Endothelial cell of umbilical vein (primary cell): ENCODE results near the gene TLDC2. TPM values are rescaled to one million over a fixed set of nuclear protein-coding genes. Genes with fewer than 3 reads are reported as not detected.

Source experiments
- BruUV-seq: library from RNA; stranded (reverse); fragments of 400-500 nt; replicated peaks from 2 replicates; lab custom pipeline; 2021; lab: Mats Ljungman, UMichigan
- CTCF ChIA-PET: fragments of 300-600, 350-600 bp; sonication (Branson Sonifier 250); formaldehyde crosslinking; loops from one replicate; lab custom pipeline; 2021; ENCODE audit warnings: antibody characterized with exemption, inconsistent platforms; lab: Charles Lee
- POLR2A ChIA-PET: fragments of 300-600, 350-600 bp; sonication (Branson Sonifier 250); formaldehyde crosslinking; loops from one replicate; lab custom pipeline; 2021; ENCODE audit warnings: antibody characterized with exemption, inconsistent platforms; lab: Charles Lee
- DNase-seq: peaks from one replicate; pipeline ENCODE4 v3.0.0-alpha.2; 2011; ENCODE audit warnings: low read depth, low spot score
- FAIRE-seq: peaks from 2 replicates; lab custom pipeline; 2011; peaks lifted over from hg19 to GRCh38; lab: Jason Lieb, UNC
- H2AFZ ChIP-seq: 2 replicates; pipeline ENCODE4 v1.6.0; 2012; ENCODE audit warnings: low read depth, low read length, control low read depth, inconsistent platforms
- H3K27ac ChIP-seq: 2 replicates; pipeline ENCODE4 v1.5.1; 2011; ENCODE audit warnings: low read depth, mild to moderate bottlenecking, control low read depth, low read length, moderate library complexity; ENCODE audit not compliant: insufficient read depth
- H3K27me3 ChIP-seq, 2 experiments: 2 replicates each; pipeline versions ENCODE4 v1.6.0 to v1.6.1; 2011; ENCODE audit warnings: low read length in 2 of 2, mixed read lengths in 1 of 2; ENCODE audit not compliant: control insufficient read depth in 2 of 2, insufficient read depth in 2 of 2
- H3K36me3 ChIP-seq, 2 experiments: 2 replicates in 1 of 2; 3 replicates in 1 of 2; pipeline ENCODE4 v1.5.1; 2011; ENCODE audit warnings: low read length in 2 of 2, mild to moderate bottlenecking in 1 of 2, moderate library complexity in 1 of 2; ENCODE audit not compliant: control insufficient read depth in 2 of 2, insufficient read depth in 2 of 2; ENCODE audit errors: extremely low read depth in 1 of 2
- H3K4me1 ChIP-seq: 3 replicates; pipeline ENCODE4 v1.5.1; 2011; ENCODE audit warnings: mild to moderate bottlenecking, low read length; ENCODE audit not compliant: control insufficient read depth, insufficient read depth; ENCODE audit errors: extremely low read depth
- H3K4me2 ChIP-seq: 2 replicates; pipeline ENCODE4 v1.6.1; 2011; ENCODE audit warnings: low read length, control low read depth, mixed read lengths; ENCODE audit not compliant: insufficient read depth
- H3K4me3 ChIP-seq, 3 experiments: fragments of 200-600 bp in 1 of 3; sonication (generic), shearing (Covaris generic) in 1 of 3; replicated peaks in 1 of 3; 2 replicates each; pipeline ENCODE4 v1.5.1; 2011 to 2016; ENCODE audit warnings: control low read depth in 3 of 3, low read length in 3 of 3, mild to moderate bottlenecking in 2 of 3, inconsistent platforms in 1 of 3, low read depth in 1 of 3, moderate library complexity in 1 of 3; ENCODE audit not compliant: insufficient read depth in 1 of 3
- H3K79me2 ChIP-seq: 2 replicates; pipeline ENCODE4 v1.6.0; 2012; ENCODE audit warnings: low read length, inconsistent platforms; ENCODE audit not compliant: control insufficient read depth, insufficient read depth
- H3K9ac ChIP-seq: replicated peaks from 2 replicates; pipeline ENCODE3; 2011; ENCODE audit warnings: low read length, control low read depth; ENCODE audit not compliant: insufficient read depth; ENCODE audit errors: extremely low read depth
- H3K9me1 ChIP-seq: replicated peaks from 3 replicates; pipeline ENCODE4 v1.6.0; 2011; ENCODE audit warnings: mild to moderate bottlenecking, low read length; ENCODE audit not compliant: control insufficient read depth, insufficient read depth; ENCODE audit errors: extremely low read depth
- H3K9me3 ChIP-seq: replicated peaks from 2 replicates; pipeline ENCODE4 v1.5.1; 2012; ENCODE audit warnings: low read length, inconsistent platforms; ENCODE audit not compliant: control insufficient read depth, insufficient read depth
- H4K20me1 ChIP-seq: replicated peaks from 2 replicates; pipeline ENCODE3; 2011; ENCODE audit warnings: mild to moderate bottlenecking, low read length; ENCODE audit not compliant: control insufficient read depth, insufficient read depth; ENCODE audit errors: extremely low read depth
- CTCF ChIP-seq, 2 donors: IDR thresholded peaks; 1 replicate in 1 of 2; 2 replicates in 1 of 2; pipeline ENCODE4 v1.5.1; 2011; ENCODE audit warnings: low read length in 2 of 2, mild to moderate bottlenecking in 2 of 2, moderate library complexity in 2 of 2, control low read depth in 1 of 2, inconsistent platforms in 1 of 2, low read depth in 1 of 2; ENCODE audit not compliant: insufficient read depth in 1 of 2; ENCODE audit errors: extremely low read depth in 1 of 2
- EZH2 ChIP-seq: IDR thresholded peaks from 2 replicates; pipeline ENCODE4 v1.6.1; 2012; ENCODE audit warnings: borderline replicate concordance, low read depth, mild to moderate bottlenecking, moderate library complexity, low read length, inconsistent platforms; ENCODE audit not compliant: severe bottlenecking
- FOS ChIP-seq: IDR thresholded peaks from 2 replicates; pipeline ENCODE4 v1.6.1; 2011; ENCODE audit warnings: mild to moderate bottlenecking, low read length, moderate library complexity, borderline replicate concordance; ENCODE audit not compliant: insufficient read depth
- GATA2 ChIP-seq: IDR thresholded peaks from 2 replicates; pipeline ENCODE4 v1.7.0; 2011; ENCODE audit warnings: low read depth, mild to moderate bottlenecking, moderate library complexity, mixed read lengths, low read length; ENCODE audit not compliant: insufficient read length, insufficient read depth
- JUN ChIP-seq: IDR thresholded peaks from 2 replicates; pipeline ENCODE4 v1.6.1; 2011; ENCODE audit warnings: borderline replicate concordance, low read depth; ENCODE audit not compliant: insufficient read length, insufficient read depth
- MAX ChIP-seq: IDR thresholded peaks from 2 replicates; pipeline ENCODE4 v1.6.1; 2011; ENCODE audit not compliant: insufficient read depth, insufficient read length
- MYC ChIP-seq: IDR thresholded peaks from one replicate; pipeline ENCODE4 v1.6.1; 2011; ENCODE audit warnings: mild to moderate bottlenecking, low read depth, low read length
- POLR2A ChIP-seq: IDR thresholded peaks from 2 replicates; pipeline ENCODE4 v1.6.1; 2012; ENCODE audit warnings: low read depth, mild to moderate bottlenecking, control low read depth, low read length
- POLR2AphosphoS5 ChIP-seq: IDR thresholded peaks from 2 replicates; pipeline ENCODE4 v1.6.1; 2012; ENCODE audit warnings: low read depth, mild to moderate bottlenecking, control low read depth, low read length, moderate library complexity; ENCODE audit not compliant: insufficient read depth
- dilution Hi-C: fragments of 300-500 bp; cut with MboI; formaldehyde crosslinking; loops from one replicate; pipeline ENCODE4 v1.15.0; 2019; ENCODE audit warnings: low sequenced_read_pairs; ENCODE audit not compliant: extremely low pct_ligation_motif_present
- intact Hi-C: fragments of 100-400 bp; cut with micrococcal nuclease; formaldehyde crosslinking; loops from one replicate; pipeline ENCODE4 v1.10.0; 2022
- polyA plus RNA-seq, 4 experiments: library from polyadenylated mRNA; depleted of rRNA in 3 of 4; stranded (reverse) in 3 of 4; unstranded in 1 of 4; fragments of >200 nt; gene quantifications; 2 replicates each; pipeline versions ENCODE4 v1.2.1 to v1.2.3, GENCODE V29; 2011 to 2012; ENCODE audit warnings: missing spikeins in 1 of 4
- total RNA-seq: library from RNA; stranded (reverse); gene quantifications from 2 replicates; pipeline ENCODE4 v1.2.3, GENCODE V29; 2021

Gene TLDC2
- total and polyA plus RNA-seq, 2 donors (not counting 3 experiments of a cell fraction or from before 2014, with no cell fraction given): not detected

DNA sequence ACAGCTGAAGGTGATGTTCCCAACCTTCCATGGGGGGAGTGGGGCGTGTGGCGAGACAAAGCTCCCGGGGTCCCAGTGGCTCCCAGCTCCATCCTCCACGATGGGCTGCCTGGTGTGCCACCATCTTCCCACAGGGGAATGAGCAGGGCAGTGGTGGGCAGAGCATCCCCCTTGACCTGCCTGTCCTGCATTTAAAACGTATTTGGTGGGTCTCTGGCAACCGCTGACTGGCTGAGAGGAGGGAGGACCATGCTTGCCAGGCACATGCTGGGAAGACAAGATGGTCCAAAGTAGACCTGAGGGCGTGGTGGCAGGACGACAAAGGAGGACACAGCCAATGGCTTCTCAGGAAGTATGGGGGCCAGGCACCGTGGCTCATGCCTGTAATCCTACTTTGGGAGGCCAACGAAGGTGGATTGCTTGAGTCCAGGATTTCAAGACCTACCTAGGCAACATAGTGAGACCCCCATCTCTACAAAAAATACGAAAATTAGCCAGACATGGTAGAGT, 4.9 kb downstream of the TLDC2 start:
- dilution Hi-C loops: no loop called here
- no peaks in the 10 kb centered on the region for H3K79me2 ChIP-seq
- no peak overlapping the region for H3K4me3 ChIP-seq
- no peak overlapping the region for H3K27ac ChIP-seq
- no peaks in the 10 kb centered on the region for H3K4me1 ChIP-seq
- BruUV-seq: no TSS peak
- DNase-seq (no peak), FAIRE-seq (no peak)
- CTCF ChIA-PET: no interaction called here
- POLR2A ChIA-PET: no interaction called here
- no peaks in the 10 kb centered on the region for H4K20me1 ChIP-seq
- H3K36me3 ChIP-seq: no peaks in the 10 kb centered on the region
- H2AFZ ChIP-seq: no peak overlapping the region
- H3K9ac ChIP-seq: no peak overlapping the region
- TF ChIP-seq MAX (no peak), CTCF (IDR thresholded peaks at IDR 0.05; ENCODE audit: extremely low read depth in 1 of 2, insufficient read depth in 1 of 2, low read depth in 1 of 2, low read length in 2 of 2) (no peak), FOS (no peak), POLR2A (no peak), POLR2AphosphoS5 (no peak), JUN (no peak), MYC (no peak), GATA2 (no peak), EZH2 (no peak)
- H3K9me1 ChIP-seq: no peaks in the 10 kb centered on the region
- no peak overlapping the region for H3K4me2 ChIP-seq
- H3K9me3 ChIP-seq: no peaks in the 10 kb centered on the region
- intact Hi-C loops: no loop called here
- no peaks in the 10 kb centered on the region for H3K27me3 ChIP-seq
